HUES64 (cell line): ENCODE data around the gene RTF2. TPM values are rescaled to one million over a fixed set of nuclear protein-coding genes. Genes with fewer than 3 reads are reported as not detected.

Experiments used
- H3K27ac ChIP-seq: 2 replicates; pipeline ENCODE4 v1.7.0; 2013; ENCODE audit warnings: low read depth, low read length, inconsistent platforms
- H3K27me3 ChIP-seq: 2 replicates; pipeline ENCODE4 v1.6.1; 2013; ENCODE audit warnings: mild to moderate bottlenecking, low read length; ENCODE audit not compliant: insufficient read depth
- H3K36me3 ChIP-seq: 2 replicates; pipeline ENCODE4 v1.6.1; 2013; ENCODE audit warnings: mild to moderate bottlenecking, low read length; ENCODE audit not compliant: insufficient read depth
- H3K4me1 ChIP-seq: 2 replicates; pipeline ENCODE4 v1.6.1; 2013; ENCODE audit warnings: mild to moderate bottlenecking, low read length, moderate library complexity; ENCODE audit not compliant: insufficient read depth
- H3K4me3 ChIP-seq: 2 replicates; pipeline ENCODE4 v1.5.1; 2013; ENCODE audit warnings: mild to moderate bottlenecking, low read length, moderate library complexity
- H3K9ac ChIP-seq: 2 replicates; pipeline ENCODE4 v1.6.1; 2013; ENCODE audit warnings: mild to moderate bottlenecking, low read depth, low read length
- H3K9me3 ChIP-seq: 2 replicates; pipeline ENCODE4 v1.6.1; 2013; ENCODE audit warnings: low read depth, low read length; ENCODE audit not compliant: insufficient read depth
- WGBS: fragments of 150-250, 120-280 bp; methylation state at CpG from one replicate; pipeline ENCODE4 v1.1.7; 2013; ENCODE audit warnings: missing lambda C conversion rate; 5-methylcytosine and 5-hydroxymethylcytosine counted together
- polyA plus RNA-seq, 2 experiments: library from polyadenylated mRNA; stranded (reverse); fragments of 50-300 nt; gene quantifications; one replicate each; pipeline ENCODE4 v1.2.3, GENCODE V29; 2013

Gene RTF2, protein sequence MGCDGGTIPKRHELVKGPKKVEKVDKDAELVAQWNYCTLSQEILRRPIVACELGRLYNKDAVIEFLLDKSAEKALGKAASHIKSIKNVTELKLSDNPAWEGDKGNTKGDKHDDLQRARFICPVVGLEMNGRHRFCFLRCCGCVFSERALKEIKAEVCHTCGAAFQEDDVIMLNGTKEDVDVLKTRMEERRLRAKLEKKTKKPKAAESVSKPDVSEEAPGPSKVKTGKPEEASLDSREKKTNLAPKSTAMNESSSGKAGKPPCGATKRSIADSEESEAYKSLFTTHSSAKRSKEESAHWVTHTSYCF
- 38.8 TPM for polyA plus RNA-seq (2013, experiment 1 of 2)
- polyA plus RNA-seq (2013, experiment 2 of 2): 44.5 TPM

DNA sequence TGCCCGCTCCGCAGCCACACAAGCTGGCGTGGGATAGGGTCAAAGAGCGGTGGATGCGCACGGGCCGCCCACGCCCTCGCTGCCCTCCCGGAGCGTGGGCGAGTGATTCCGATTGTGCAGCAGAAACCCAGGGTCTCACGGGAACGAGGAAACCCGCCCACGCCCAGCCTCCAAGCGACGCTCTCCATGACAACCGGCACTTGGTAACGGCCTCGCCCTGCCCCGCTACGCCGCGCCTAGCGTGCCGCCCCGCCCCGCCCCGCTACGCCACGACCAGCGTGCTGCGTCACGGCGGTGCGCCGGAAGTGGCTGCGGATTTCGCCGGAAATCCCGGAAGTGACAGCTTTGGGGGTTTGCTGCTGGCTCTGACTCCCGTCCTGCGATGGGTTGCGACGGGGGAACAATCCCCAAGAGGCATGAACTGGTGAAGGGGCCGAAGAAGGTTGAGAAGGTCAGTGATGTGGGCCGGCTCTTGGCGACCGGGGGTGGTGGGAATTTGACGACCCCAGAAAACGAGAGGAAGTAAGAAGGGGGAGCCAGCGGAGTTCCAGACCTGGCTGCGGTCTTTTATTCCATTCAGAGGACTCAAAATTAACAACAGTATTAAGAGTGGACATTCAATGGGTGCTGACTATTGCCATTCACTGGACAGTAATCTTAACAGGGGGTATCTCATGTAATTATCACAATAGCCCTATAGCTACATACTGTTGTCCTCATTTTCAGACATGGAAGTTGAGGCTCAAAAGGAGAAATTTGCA lies at the start of gene RTF2:
TSS of gene RTF2 (plus strand) at position 312 of the 761 bp plus-strand sequence. CDS start at position 383, 71 bp downstream.
- no peaks in the 10 kb centered on the region; the same call in 1 of the 2 replicates for H3K27me3 ChIP-seq

DNA sequence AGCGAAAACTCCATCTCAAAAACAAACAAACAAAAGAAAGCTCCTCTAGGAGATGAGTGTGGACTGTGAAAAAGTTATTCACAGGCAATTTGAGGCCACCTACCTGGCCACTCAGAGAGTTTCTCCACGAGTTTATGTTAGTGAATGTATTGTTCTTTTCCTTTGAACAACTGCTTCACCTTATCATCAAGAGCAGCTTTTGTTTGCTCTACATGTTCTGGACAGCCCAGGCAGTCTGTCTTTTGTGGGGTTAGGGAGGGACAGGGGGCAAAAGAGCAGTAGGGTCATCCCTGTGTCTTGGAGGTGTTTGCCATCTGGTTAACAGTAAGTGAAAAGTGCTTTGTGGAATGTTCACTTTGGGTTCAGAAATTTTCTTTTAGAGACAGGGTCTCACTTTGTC lies 48.4 kb upstream of the RTF2 start:
- H3K27ac ChIP-seq: no peak overlapping the region
- no peaks in the 10 kb centered on the region for H3K9me3 ChIP-seq
- H3K4me3 ChIP-seq: no peak overlapping the region
- peaks cover 28% of the 10 kb centered on the region for H3K27me3 ChIP-seq
- no peak overlapping the region for H3K9ac ChIP-seq
- peaks cover 8% of the 10 kb centered on the region for H3K4me1 ChIP-seq
- 100% methylated on average over 1 of the region's 2 CpGs for WGBS
- H3K36me3 ChIP-seq: no peaks in the 10 kb centered on the region

More for the DNA sequence above, at the start of gene RTF2:
- no peak within 1 kb of the TSS for H3K27ac ChIP-seq
- WGBS: under 1% methylated on average over 55 of the region's 55 CpGs
- H3K4me1 ChIP-seq: peaks cover 10% of the 10 kb centered on the region; the same call in 1 of the 2 replicates
- H3K9me3 ChIP-seq: no peaks in the 10 kb centered on the region
- H3K4me3 ChIP-seq: peak within 1 kb of the TSS; percentile 98
- peak within 1 kb of the TSS; percentile 78 for H3K9ac ChIP-seq
- peaks cover 11% of the 10 kb centered on the region for H3K36me3 ChIP-seq

DNA sequence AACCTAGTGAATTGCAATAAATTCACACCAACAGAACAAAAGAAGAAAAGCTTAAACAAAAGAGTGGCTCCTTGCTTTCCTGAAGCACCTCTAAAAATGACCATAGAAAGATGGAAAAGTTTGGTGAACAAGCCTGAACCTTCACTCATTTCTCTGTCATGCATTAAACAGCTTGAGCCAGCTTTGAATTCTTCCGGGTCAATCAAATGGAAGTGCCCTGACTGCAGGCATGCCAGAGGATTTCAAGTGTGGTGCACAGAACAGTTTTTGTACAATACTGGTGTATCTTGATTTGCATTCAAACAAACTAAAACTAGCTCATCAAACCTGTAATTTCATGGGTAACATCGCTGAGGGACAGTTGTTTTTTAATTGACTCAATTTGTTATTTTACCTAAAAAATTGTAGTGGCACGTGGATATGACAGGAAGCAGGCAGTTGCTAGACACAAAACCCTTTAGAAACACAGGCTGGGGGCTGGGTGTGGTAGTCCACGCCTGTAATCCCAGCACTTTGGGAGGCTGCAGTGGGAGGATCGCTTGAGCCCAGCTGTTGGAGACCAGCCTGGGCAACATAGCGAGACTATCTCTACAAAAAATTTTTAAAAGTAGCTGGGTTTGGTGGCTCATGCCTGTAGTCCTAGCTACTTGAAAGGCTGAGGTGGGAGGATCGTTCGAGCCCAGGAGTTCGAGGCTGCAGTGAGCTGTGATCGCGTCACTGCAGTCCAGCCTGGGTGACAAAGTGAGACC lies 47.3 kb upstream of the RTF2 start:
- no peak overlapping the region for H3K4me3 ChIP-seq
- peaks cover 8% of the 10 kb centered on the region for H3K4me1 ChIP-seq
- H3K9ac ChIP-seq: no peak overlapping the region
- peaks cover 32% of the 10 kb centered on the region for H3K27me3 ChIP-seq
- H3K27ac ChIP-seq: no peak overlapping the region
- no peaks in the 10 kb centered on the region for H3K9me3 ChIP-seq
- 83% methylated on average over 11 of the region's 11 CpGs for WGBS
- H3K36me3 ChIP-seq: no peaks in the 10 kb centered on the region

DNA sequence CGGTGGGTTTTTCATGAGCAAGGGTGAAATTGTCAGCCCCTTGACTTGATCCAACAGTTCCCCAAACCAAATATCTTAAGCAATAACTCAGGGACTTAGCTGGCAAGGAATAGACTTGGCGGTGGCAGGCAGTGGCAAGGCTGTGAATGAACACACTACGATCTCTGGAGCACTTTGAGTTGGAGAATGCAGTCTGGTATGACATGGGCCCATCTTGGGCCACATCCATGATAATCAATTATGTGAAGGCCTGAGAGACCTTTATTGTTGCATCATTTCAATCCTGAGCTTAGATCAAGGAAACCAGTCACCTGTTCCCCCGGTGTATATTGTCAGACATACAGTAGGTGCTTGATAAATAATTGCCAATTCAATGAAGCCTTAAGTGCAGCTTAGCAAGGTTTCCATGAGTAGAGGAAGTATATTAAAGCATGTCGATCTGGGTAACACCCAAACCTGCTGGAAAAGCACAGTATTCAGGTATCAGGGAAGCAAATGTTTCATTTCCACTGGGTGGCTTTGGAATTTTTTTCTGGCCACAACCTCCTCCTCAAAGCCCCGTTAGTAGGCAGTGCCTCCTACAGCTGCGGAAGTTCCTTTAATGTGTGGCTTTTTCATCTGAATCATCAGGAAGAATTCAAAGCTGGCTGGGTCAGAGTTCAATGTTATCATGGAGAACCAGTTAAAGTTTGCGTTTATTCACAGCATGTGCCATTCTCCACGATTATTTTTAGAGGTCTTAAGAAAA lies 46.2 kb upstream of the RTF2 start:
- WGBS: 61% methylated on average over 8 of the region's 9 CpGs

DNA sequence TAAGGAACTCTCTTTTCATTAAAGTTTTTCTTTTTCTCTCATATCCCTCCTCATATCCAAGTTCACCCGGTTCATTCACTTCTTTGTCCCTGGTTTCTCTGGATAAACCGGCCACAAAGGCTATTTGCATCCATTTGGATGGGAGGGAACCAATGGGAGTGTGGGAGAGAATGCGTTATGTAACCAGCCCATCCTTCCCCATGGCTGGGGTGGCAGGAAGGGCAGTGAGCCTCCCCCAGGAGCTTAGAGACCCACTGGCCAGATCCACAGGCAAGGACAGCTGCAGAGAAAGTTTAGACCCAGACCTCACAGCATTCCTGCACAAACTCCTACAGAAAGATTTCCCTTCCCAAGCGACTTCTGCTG lies 45.6 kb upstream of the RTF2 start:
- Histone ChIP-seq H3K4me3 (no peak overlapping the region), H3K36me3 (no peaks in the 10 kb centered on the region), H3K27me3 (peaks cover 32% of the 10 kb centered on the region), H3K9me3 (no peaks in the 10 kb centered on the region), H3K4me1 (peaks cover 8% of the 10 kb centered on the region), H3K9ac (no peak overlapping the region), H3K27ac (no peak overlapping the region)
- WGBS: 24% methylated on average over 4 of the region's 4 CpGs

More for the DNA sequence above, 46.2 kb upstream of the RTF2 start:
- H3K27me3 ChIP-seq: peaks cover 32% of the 10 kb centered on the region
- H3K9ac ChIP-seq: no peak overlapping the region
- H3K36me3 ChIP-seq: no peaks in the 10 kb centered on the region
- peaks cover 8% of the 10 kb centered on the region for H3K4me1 ChIP-seq
- no peaks in the 10 kb centered on the region for H3K9me3 ChIP-seq
- H3K27ac ChIP-seq: no peak overlapping the region
- no peak overlapping the region for H3K4me3 ChIP-seq

DNA sequence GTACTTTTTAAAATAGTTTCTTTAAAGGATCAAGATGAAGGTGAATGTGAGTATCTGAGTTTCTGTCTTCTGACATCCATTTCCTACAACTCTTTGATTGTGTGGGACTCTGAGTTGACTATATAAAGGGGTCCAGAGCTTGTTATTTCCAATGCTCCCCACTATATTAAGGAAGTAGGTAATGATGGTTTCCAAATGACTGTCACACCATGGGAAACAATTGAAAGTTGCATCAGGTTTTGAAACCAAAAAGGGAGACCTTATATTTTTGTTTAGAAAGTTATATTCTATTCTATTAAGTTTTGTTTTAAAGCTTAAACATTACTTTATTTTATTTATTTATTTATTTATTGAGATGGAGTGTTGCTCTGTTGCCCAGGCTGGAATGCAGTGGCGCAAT lies 45.2 kb upstream of the RTF2 start:
- no peaks in the 10 kb centered on the region for H3K36me3 ChIP-seq
- H3K4me3 ChIP-seq: no peak overlapping the region
- peaks cover 32% of the 10 kb centered on the region for H3K27me3 ChIP-seq
- H3K9me3 ChIP-seq: no peaks in the 10 kb centered on the region
- 100% methylated on average over 1 of the region's 1 CpG for WGBS
- H3K9ac ChIP-seq: no peak overlapping the region
- no peak overlapping the region for H3K27ac ChIP-seq
- peaks cover 8% of the 10 kb centered on the region for H3K4me1 ChIP-seq

DNA sequence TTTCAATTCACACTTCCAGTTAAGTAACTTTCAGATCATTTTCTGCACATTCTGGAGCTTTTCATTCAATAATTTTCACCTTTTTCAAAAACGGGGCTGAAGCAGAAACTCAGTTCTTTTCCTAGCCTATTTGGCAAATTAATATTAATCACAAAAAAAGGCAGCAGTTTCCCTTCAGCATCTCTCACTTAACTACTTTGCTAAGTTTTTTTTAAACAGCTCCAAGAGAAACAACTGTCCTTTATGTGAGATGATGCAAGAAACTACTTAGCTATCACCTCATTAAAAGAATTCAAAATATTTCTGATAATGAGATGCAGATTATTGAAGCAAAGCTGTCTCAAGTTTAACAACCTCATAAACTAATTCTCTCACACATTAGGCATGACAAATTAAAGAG lies 44.5 kb upstream of the RTF2 start:
- Histone ChIP-seq H3K4me3 (no peak overlapping the region), H3K9ac (no peak overlapping the region), H3K9me3 (no peaks in the 10 kb centered on the region), H3K36me3 (no peaks in the 10 kb centered on the region), H3K27me3 (peaks cover 32% of the 10 kb centered on the region), H3K27ac (no peak overlapping the region), H3K4me1 (peaks cover 8% of the 10 kb centered on the region)
- 77% methylated on average over 1 of the region's 1 CpG for WGBS

DNA sequence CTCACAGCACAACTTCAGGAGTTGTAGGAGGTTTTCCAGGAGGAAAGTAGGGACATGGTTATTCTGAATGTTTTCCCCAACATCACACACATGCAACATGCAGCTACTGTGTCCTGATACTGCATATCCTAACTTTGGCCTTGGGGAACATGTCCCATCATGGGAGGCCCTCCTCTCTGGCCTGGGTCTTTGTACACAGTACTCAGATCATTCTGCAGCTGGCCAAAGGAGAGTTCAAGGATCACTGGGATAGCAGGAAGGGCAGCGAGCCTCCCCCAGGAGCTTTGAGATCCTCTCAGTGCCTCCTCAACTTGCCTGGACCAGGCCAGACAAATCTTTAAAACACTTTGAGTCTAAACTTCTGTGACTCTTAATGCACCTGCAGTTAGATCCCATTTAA lies 43.5 kb upstream of the RTF2 start:
- no peaks in the 10 kb centered on the region for H3K36me3 ChIP-seq
- no peaks in the 10 kb centered on the region for H3K9me3 ChIP-seq
- peaks cover 32% of the 10 kb centered on the region for H3K27me3 ChIP-seq
- no peak overlapping the region for H3K27ac ChIP-seq
- H3K4me3 ChIP-seq: no peak overlapping the region
- 85% methylated on average over 1 of the region's 1 CpG for WGBS
- no peak overlapping the region for H3K9ac ChIP-seq
- H3K4me1 ChIP-seq: peaks cover 8% of the 10 kb centered on the region

DNA sequence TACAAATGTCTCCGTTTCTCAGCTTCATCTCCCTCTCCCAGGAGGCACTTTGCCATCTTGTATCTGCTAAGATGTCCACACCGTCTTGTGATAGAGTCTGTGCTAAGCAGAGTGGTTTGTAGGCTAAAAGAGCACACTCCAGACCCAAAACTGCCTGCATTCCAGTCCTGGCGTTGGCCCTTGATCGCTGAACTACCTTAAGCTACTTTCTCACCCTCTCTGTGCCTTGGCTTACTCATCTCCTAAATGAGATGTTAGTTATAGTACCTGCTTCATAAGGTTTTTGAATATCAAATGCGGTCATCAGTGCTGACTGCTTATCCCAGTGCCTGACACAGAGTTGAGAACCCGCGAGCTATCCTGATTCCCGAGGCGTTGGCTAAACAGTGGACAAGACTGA lies 42.4 kb upstream of the RTF2 start:
- 92% methylated on average over 9 of the region's 9 CpGs for WGBS
- peaks cover 8% of the 10 kb centered on the region for H3K4me1 ChIP-seq
- no peaks in the 10 kb centered on the region for H3K36me3 ChIP-seq
- no peaks in the 10 kb centered on the region for H3K9me3 ChIP-seq
- H3K27ac ChIP-seq: no peak overlapping the region
- H3K27me3 ChIP-seq: peaks cover 29% of the 10 kb centered on the region
- no peak overlapping the region for H3K4me3 ChIP-seq
- no peak overlapping the region for H3K9ac ChIP-seq

DNA sequence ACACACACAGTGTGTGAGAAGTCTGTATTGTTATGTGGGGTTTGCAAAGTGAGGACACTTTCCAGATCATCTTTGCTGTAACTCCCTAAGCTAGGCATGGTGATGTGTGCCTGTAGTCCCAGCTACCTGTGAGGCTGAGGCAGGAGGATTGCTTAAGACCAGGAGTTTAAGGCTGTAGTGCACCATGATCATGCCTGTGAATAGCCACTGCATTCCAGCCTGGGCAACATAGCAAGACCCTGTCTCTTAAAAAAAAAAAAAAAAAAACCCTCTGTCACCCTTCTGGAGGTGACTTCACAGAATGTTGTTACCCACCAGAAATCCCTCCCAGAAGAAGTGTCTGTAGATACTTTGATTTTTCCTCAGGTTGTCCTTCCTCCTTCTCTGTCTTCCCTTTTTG lies 41.5 kb upstream of the RTF2 start:
- no peak overlapping the region for H3K4me3 ChIP-seq
- H3K4me1 ChIP-seq: peaks cover 8% of the 10 kb centered on the region
- no peak overlapping the region for H3K27ac ChIP-seq
- H3K27me3 ChIP-seq: peaks cover 22% of the 10 kb centered on the region; the same call in 1 of the 2 replicates
- H3K9ac ChIP-seq: no peak overlapping the region
- no peaks in the 10 kb centered on the region for H3K9me3 ChIP-seq
- no peaks in the 10 kb centered on the region for H3K36me3 ChIP-seq
